Esophagus mucosa (tissue), 1 donor: ENCODE data around the gene CPT1A. TPM values are rescaled to one million over a fixed set of nuclear protein-coding genes. Genes with fewer than 3 reads are reported as not detected.

Experiments
- ATAC-seq: fragments of 200-7000 bp; cut with Tn5 transposase; one replicate; pipeline ENCODE4 v1.9.1; 2020
- total RNA-seq: library from RNA; stranded (reverse); gene quantifications from one replicate; pipeline ENCODE4 v1.2.4, GENCODE V29; 2023
- donor health status: DM: yes; HTN: yes; CAD: no.

CPT1A gene
- total RNA-seq, 1 donor from 2014 or later: 23.9 TPM

DNA sequence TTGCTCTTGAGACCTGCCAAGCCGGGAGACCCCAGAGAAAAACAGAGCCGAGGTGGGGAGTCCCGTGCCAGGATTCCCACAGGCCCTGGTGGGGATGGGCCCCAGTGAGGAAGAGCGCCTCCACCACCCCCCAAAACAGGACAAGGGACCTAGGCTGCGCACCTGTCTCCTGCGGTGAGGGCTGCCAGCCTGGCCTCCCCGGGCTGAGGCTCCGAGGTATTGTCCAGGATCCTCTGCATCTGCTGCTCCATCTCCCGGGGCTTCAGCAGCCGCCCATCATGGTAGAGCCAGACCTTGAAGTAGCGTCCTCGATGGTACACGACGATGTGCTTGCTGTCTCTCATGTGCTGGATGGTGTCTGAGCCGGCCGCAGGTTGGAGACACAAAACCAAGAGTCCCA is 57.1 kb downstream of the CPT1A start:
- no peak for ATAC-seq

DNA sequence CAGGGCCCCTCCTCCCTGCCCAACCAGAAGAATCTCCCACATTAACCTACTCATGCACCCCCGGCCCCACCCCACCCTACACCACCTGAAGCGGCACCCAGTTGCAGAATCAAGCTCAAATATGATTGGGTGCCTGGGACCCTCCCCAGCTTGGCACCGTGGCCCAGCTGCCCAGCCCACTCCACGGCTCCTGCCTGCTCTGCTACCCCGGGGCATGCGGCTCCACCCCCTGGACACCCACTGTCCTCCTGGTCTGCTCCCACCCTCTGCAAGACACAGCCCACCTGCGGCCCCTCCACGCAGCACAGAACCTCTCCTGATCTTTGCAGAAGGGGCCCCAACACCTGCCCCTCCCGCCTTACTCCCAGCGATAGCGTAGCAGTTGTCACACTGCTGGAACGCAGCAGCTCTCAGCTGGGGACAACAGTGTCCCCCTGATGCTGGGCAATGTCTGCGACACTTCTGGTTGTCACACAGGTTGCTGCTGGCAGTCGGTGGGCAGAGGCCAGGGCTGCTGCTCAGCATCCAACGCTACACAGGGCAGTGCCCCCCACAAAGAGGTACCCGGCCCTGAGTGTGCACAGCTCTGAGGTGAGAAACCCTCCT is 58.4 kb downstream of the CPT1A start:
- ATAC-seq: no peak

DNA sequence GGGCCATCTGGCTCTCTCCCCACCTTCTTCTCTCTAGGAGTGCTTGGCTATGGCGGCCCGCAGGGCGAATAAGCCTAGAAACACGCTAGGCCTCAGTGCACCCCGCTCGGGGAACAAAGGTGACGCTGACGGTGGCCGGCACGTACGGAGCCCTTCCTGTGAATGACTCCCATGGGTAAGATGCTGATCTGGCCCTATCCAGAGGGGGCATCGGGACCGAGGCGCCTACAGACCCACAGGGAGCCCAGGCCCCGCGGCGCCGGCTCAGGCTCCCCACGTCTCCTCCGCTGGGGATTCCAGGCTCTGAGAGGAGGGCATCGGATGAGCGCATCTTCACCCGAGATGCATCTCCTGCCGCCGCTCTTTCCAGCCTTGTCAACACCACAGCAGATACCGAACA is 59.0 kb downstream of the CPT1A start:
- peak; percentile 29 for ATAC-seq

DNA sequence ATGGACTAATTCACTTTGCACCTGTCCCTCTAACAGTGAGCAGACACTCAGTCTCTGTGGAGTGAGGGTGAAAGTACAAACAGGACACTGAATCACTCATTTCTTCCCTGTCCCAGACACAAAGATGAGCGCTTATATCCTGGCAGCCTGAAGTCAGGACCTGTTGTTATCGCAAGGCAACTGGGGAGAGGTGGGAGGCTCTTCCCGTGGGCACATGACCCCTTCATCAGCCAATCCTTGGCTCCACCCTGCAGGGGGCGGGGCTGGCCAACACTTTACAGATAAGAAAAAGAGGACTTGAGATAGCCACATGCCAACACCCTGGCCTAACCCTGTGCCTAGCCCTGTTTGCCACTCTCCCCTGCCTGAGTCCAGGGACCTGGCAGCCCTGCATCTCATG is 60.9 kb downstream of the CPT1A start:
- ATAC-seq: no peak

DNA sequence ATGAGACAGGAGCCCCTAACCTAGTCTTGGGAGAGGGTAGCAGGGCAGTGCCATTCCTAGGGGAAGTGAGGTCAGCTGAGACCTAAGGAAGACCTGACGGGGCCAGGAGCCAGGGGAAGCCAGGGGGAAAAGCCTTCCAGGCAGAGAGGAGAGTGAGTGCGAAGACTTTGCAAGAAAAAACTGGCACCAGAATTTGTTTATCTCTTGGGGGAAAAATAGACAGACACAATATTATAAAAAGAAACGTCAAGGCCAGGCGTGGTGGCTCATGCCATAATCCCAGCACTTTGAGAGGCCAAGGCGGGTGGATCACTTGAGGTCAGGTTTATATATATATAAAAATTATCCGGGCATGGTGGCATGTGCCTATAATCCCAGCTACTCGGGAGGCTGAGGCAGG is 63.5 kb downstream of the CPT1A start:
- no peak for ATAC-seq

DNA sequence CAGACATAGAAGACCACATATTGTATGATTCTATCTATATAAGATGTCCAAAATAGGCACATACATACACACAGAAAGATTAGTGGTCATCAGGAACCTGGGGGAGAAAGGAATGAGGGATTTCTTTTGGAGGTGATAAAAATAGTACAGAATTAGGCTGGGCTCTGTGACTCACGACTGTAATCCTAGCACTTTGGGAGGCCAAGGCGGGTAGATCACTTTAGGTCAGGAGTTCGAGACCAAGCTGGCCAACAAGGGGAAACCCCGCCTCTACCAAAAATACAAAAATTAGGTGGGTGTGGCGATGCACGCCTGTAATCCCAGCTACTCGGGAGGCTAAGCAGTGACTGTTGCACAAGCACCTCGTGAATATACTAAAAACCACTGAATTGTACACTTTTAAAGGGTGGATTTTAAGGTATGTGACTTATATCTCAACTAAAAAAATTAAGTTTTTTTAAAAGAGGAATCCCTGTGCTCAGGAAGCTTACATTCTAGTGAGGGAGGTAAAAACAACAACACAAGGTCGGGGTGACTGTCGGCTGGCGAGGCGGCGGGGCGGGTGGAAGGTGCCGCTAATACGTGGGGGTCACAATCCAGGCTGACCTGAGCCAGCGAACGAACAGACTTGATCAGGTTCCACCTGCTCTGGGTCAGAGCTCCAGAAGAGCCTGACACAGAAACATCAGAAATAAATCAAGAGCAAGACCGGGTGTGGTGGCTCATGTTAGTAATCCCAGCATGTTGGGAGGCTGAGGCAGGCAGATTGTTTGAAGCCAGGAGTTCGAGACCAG is 65.1 kb downstream of the CPT1A start:
- ATAC-seq: no peak

DNA sequence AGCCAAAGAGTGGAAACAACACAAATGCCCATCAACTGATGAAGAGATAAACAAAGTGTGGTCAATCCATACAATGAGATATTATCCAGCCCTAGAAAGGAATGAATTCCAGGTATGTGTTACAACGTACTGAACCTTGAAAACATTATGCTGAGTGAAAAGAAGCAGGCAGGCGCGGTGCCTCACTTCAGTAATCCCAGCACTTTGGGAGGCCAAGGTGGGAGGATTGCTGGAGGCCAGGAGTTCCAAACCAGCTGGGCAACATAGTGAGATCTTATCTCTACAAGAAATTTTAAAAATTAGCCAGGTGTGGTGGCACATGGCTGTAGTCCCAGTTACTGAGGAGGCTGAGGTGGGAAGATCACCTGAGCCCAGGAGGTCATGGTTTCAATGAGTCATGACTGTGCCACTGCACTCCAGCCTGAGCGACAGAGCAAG is 65.7 kb downstream of the CPT1A start:
- ATAC-seq: no peak

DNA sequence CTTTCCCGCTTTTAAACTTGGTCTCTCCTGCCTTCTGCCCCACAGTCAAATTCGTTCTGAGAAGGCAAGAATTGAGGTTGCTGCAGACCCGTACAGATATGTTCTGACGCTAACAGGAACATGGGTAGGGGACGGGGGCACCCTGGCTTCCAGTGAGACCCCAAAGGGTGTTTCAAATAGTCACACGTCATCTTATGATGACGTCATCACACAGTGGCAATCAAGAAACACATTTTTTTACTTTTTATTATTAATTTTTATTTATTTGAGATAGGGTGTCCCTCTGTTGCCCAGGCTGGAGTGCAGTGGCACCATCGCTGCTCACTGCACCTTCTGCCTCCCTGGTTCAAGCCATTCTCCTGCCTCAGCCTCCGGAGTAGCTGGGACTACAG is 67.5 kb downstream of the CPT1A start:
- ATAC-seq: no peak

DNA sequence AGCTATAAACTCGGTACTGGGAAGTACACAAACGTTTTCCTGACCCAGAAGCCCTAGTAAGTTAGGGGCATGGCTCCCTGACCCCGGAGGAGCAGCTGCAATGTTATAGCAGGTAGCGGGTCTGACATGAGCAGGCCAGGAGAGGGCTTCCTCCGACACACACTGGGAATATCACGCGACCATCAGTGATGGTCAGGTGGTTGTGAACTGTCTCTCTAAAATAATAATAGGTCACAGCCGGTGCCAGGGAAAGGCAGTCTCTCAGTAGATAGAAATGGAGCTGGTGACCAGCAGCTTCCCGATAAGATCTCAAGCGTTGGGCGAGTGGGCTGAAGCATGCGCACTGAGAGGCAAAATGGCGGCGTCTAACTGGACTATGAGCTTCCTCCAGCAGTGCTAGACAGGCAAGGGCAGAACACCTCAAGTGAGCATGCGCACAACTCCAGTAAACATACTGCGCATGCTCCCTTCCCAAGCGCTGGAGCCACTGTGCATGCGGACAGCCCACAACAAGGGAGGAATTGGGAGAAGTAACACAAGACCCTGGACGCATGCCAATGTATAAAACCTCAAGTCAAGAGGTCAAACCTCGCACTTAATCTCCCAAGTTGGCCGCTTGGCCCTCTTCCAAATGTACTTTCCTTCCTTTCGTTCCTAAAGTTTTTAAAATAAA is 68.1 kb downstream of the CPT1A start:
- no peak for ATAC-seq

DNA sequence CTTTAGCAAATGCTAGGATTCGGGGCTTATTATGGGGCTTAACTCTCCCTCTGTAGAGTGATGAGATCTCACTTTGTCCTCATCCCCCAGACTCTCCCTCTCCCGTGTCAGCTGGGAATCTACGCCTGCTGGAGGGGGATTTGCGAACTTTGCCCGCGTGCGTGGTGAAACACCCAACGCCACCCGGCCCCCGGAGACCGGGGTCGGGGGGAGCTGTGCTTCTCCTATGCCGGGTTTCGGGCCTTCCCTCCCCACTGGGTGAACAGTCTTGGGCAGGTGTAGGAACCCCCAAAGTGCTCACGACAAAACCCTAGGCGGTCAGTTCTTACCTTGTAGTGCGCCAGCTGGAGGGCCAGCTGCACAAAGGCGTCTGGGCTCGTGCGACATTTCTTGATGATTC is 68.8 kb downstream of the CPT1A start:
- no peak for ATAC-seq

DNA sequence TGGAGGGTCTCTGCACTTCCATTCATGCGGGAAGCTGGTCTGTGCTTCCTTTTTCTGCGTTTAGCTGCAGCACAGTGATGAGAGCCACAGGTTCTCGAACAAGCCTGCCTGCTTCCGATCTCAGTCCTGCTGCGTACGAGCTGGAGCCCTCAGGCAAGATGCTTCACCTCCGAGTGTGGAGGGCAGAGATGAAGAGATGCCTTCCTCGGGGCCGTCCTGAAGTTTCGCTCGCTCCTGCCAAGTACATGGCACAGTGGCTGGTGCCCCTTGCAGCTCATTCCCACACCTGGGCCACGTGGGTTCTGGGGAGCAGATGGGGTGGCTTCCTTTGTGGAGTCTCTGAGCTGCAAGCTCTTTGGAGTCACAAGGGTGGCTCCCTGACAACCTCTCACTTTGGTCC is 70.9 kb downstream of the CPT1A start:
- no peak for ATAC-seq

DNA sequence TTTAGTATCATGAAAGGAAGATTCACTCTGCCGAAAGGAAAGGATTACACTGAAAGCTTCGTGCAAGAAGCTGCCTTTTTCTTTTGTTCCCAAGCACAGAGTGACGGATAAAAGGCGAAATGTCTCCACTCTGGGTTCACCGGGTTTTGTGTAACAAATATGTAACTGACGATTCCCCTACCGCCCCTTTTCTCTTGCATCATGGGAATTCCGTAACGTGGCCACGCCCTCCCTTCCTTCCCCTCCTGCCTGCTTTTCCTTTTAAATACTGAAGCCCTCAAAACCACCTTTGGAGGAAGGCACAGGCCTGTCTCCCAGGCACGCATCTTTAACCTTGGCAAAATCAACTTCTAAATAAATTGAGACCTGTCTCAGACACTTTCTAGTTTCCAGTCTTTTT is 74.0 kb downstream of the CPT1A start:
- no peak for ATAC-seq

DNA sequence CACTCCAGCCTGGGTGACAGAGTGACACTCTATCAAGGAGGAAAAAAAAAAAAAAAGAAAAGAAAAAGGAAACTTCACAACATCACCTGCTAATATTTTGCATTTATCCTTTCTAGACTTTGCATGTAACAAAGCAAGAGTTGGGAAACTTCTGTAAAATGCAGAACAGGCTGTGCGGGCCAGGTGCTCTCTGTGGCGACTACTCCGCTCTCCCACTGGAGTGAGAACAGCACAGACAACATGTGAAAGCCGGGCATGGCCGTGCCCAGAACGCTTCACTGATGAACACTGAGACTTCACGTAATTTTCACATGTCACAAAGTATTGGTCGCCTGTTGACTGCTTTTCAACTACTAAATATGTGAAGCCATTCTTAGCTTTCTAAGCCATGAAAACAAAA is 74.9 kb downstream of the CPT1A start:
- ATAC-seq: no peak

DNA sequence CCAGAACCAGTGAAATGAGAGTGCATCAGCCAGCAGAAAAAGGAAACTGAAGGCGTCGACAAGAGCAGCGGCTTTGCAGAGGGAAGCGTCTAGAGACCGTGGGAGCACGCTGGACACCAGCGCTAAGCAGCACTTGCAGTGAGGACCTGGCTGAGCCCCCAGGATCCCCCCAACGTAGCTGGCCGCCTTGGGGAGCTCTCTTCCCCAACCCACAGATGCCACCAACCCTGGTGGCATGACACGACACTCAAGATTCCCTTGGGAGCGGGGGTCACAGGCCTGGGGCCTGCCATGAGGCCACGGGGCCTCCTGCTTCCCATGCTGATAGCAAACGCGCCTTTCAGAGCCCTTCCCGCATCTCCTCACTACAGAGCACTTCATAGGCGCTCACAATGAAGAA is 77.0 kb downstream of the CPT1A start:
- no peak for ATAC-seq

DNA sequence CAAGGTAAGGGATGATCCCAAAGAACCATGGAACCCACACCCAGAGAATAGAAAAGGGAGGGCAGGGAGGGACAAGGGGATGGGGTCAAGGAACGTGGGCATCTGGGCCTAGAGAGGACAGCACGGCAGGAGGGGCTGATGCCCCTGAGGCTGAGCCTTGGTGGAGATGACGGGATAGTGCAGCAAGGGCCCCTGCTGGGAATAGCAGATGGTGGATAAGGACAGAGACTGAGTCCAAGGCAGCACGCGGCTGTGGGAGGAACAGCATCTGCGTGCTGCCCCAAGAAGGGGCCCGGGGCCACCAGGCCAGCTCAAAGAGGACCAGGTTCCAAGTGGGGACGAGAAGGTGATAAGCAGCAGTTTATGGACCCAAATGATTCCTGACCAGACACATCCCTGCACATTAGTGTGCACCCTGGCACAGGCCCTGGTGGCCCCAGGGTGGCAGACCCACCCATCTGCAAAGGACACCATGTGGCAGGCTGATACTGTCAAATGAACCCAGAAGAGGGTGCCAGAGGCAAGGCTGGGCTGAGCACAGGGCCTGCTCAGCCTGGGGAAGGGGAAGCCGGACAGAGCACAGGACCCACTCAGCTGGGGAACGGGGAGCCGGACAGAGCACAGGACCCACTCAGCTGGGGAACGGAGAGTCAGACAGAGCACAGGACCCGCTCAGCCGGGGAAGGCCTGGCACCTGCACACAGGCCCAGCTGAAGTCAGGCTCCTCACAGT is 77.6 kb downstream of the CPT1A start:
- no peak for ATAC-seq

DNA sequence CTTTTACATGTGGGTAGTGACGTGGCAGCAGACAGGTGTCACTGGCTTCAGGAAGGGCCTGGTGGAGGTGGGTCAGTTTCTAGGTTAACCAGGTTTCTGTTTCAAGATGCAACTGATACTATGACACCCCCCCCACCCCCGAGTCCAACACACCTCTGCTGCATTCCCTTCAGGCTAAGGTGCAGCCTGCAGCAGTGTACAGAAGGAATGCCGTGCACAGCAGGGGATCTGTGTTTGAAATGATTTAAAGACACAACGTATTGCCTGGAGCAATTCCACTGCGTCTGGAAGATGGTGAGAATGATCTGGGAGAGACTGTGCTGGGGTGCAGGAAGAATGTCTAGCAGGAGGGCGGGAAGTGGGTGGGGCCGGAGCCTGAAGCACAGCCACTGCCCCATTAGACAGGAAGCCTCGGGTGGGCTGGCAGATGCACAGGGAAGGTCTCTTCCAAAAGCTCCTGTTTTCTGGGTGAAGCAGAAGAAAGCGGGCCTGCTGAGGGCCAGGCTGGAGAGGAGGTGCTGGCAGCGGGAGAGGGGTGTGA is 78.5 kb downstream of the CPT1A start:
- no peak for ATAC-seq

DNA sequence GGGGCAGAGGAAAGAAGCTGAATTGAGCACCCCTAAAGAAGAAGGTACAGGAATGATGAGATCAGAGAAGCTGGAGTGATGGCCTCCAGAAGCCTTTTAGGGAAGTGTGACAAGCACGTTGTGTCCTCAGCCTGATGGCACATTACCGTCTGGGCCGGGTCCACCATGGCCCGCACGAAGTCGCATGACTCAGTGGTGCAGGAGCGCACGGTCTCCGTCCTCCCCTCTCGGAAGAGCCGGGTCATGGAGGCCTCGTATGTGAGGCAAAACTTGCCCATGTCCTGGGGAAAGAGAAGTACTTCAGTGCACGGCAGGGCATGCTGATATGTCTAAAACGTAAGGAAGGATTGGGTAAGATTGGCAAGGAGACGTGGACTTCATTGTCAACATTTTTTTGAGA is 79.2 kb downstream of the CPT1A start:
- ATAC-seq: no peak

DNA sequence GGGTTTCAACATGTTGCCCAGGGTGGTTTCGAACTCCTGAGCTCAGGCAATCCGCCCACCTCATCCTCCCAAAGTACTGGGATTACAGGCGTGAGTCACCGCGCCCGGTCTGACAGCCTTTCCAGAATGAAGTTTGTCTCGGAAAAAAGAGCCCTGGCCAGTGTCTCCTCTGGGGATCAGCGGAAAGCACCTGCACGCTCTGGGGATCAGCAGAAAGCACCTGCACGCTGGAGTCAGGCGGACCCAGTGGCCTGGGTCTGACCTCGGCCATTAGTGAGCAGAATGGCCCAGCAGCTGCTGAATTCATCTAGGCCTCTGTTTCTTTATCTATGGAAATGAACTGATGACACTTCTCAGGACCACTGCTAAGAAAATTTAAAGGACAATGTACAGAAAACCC is 79.9 kb downstream of the CPT1A start:
- ATAC-seq: no peak

DNA sequence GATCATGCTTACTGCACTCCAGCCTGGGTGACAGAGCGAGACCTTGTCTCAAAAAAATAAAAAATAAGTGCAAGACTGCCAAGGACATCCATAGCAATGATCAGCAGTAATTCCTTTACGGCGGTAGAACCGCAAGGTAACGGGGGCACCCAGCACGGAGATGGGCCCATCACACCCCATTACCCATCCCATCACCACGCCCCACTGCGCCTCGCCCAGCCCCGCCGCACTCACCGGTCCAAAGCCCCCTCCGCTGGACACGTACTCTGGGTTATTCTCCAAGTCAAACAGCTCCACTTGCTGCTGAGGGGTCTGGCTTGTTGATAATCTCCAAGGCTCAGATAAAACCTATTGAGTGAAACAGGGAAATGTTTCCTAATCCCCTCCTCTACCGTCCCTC is 81.7 kb downstream of the CPT1A start:
- ATAC-seq: no peak

DNA sequence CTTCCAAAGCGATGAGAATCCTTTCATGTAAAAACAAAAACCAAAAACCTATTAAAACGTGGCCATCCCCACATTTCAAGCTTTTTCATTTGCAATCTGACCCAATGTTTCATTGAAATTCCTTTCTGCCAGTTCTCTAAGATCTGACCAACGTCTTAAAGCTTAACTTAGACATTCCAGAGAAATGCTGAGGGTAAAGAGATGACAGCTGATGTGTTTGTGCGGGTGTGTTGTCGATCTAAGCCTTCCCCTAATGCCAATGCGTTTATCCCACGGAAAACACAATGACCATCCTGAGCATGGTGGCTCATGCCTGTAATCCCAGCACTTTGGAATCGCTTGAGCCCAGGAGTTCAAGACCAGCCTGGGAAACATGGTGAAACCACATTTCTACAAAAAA is 84.0 kb downstream of the CPT1A start:
- no peak for ATAC-seq

DNA sequence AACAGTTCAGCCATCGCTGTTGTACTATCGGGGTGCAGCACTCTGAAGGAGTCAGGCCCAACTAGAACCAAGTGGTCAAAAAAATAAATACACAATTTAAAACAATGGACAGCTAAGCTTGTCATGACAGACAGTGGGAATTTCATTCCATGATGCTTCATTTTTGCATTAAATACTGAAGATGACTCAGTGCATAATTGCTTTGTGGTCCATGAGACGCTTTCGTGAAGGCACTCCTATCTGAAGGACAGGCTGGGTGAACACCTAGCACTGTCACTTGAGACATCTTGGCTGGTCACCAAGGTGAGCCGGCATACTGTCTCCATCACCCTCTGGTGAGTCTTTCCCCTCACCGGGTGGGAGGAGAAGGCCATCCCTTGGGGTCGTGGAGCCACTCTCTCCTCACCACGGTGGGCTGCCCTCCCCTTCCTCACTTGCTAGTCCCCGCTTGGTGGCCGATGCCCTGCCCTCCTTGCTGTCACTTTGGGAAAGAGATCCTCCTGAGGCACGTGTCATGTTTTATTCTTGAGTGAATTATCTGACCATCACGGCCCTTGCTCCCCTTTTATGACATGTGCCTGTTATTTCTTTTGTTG is 85.4 kb downstream of the CPT1A start:
- no peak for ATAC-seq

DNA sequence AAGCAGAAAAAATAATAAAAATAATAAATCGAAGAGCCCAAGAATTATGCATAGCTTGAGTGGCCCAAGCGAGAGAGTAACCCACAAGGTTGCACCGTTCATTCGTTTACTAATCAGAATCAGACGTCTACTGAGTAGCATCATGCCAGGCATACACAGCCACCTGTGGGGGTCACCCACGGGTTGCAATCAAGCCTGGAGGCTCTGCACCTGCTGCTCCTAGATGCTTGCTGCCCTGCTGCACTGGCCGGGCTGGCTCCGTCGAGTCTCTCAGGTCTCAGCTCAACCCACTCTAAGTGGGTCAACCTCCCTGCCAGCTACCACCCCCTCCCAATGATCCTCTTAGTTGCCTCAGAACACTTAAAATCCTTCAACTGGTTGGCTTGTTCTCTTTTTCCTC is 88.4 kb downstream of the CPT1A start:
- no peak for ATAC-seq
